Vagina (tissue), 2 donors: ENCODE data around the gene AHDC1. TPM values are rescaled to one million over a fixed set of nuclear protein-coding genes. Genes with fewer than 3 reads are reported as not detected.

Experiments used
- DNase-seq, 2 donors: peaks; one replicate each; pipeline ENCODE4 v3.0.0-alpha.2; 2017; ENCODE audit errors: extremely low spot score in 2 of 2
- H3K27ac ChIP-seq: fragments of 200-600 bp; sonication (generic); one replicate; pipeline ENCODE4 v1.5.1; 2019
- H3K27me3 ChIP-seq: fragments of 200-600 bp; sonication (generic); one replicate; pipeline ENCODE4 v1.5.1; 2019
- H3K36me3 ChIP-seq, 2 donors: fragments of 200-600 bp; sonication (generic); one replicate each; pipeline ENCODE4 v1.5.1; 2017 to 2019
- H3K4me1 ChIP-seq: fragments of 200-600 bp; sonication (generic); one replicate; pipeline ENCODE4 v1.5.1; 2019
- H3K4me3 ChIP-seq, 2 donors: fragments of 200-600 bp; sonication (generic); 1 replicate in 1 of 2; 2 replicates in 1 of 2; pipeline ENCODE4 v1.5.1; 2016 to 2019
- H3K9me3 ChIP-seq: fragments of 200-600 bp; sonication (generic); one replicate; pipeline ENCODE4 v1.5.1; 2019
- CTCF ChIP-seq, 3 experiments: fragments of 450-650 bp in 2 of 3; fragments of 200-600 bp in 1 of 3; sonication (generic) in 1 of 3; IDR thresholded peaks; one replicate each; pipeline ENCODE4 v1.5.1; 2017 to 2019; ENCODE audit warnings: antibody characterized with exemption in 3 of 3, mild to moderate bottlenecking in 2 of 3, moderate library complexity in 2 of 3
- POLR2A ChIP-seq, 2 donors: fragments of 450-650 bp; IDR thresholded peaks; one replicate each; pipeline ENCODE4 v1.6.1; 2017; ENCODE audit warnings: antibody characterized with exemption in 2 of 2, mild to moderate bottlenecking in 2 of 2, moderate library complexity in 2 of 2
- POLR2AphosphoS5 ChIP-seq, 2 donors: sonication (generic); formaldehyde crosslinking; IDR thresholded peaks; one replicate each; pipeline ENCODE4 v1.9.0; 2017; ENCODE audit warnings: antibody characterized with exemption in 2 of 2, mild to moderate bottlenecking in 2 of 2, low read depth in 1 of 2; ENCODE audit not compliant: insufficient read depth in 1 of 2
- intact Hi-C: fragments of 100-400 bp; cut with DNase I; formaldehyde crosslinking; loops from one replicate; pipeline ENCODE4 v1.15.1; 2023
- total RNA-seq: library from RNA; depleted of rRNA; stranded (reverse); fragments of >200 nt; gene quantifications from one replicate; pipeline ENCODE4 v1.2.3, GENCODE V29; 2016

AHDC1 gene
- total RNA-seq, 1 donor from 2014 or later, result 62.4 TPM

- Histone ChIP-seq H3K27me3 (no peaks in the 10 kb centered on the region), H3K4me1 (peaks cover 99% of the 10 kb centered on the region), H3K4me3 (peak overlapping the region; percentile 4 to 37), H3K9me3 (no peaks in the 10 kb centered on the region), H3K36me3 (no peaks in the 10 kb centered on the region), H3K27ac (peak overlapping the region; percentile 96)
- intact Hi-C loops, result no loop called here
- TF ChIP-seq POLR2A (IDR thresholded peaks at IDR 0.05), result peak in 1 of 2 donors; percentile 5
- no peak for TF ChIP-seq CTCF (IDR thresholded peaks at IDR 0.05)
- DNase-seq, result no peak
Measured at GRCh38 chr1:27561124-27561899, 42.6 kb downstream of the AHDC1 start.

GRCh38 chr1:27560268-27561123 is 43.4 kb downstream of the AHDC1 start:
- H3K9me3 ChIP-seq, result no peaks in the 10 kb centered on the region

GRCh38 chr1:27559466-27560030 is 44.4 kb downstream of the AHDC1 start:
- no peak overlapping the region for H3K4me3 ChIP-seq
- no peak for DNase-seq
- H3K4me1 ChIP-seq, result peaks cover 99% of the 10 kb centered on the region
- TF ChIP-seq CTCF (IDR thresholded peaks at IDR 0.05), result no peak
- no peak for TF ChIP-seq POLR2AphosphoS5 (IDR thresholded peaks at IDR 0.05; ENCODE audit: insufficient read depth in 1 of 2, low read depth in 1 of 2)
- TF ChIP-seq POLR2A (IDR thresholded peaks at IDR 0.05), result no peak
- peak overlapping the region; percentile 96 for H3K27ac ChIP-seq
- H3K9me3 ChIP-seq, result no peaks in the 10 kb centered on the region
- intact Hi-C loops, result no loop called here
- H3K27me3 ChIP-seq, result no peaks in the 10 kb centered on the region
- H3K36me3 ChIP-seq, result no peaks in the 10 kb centered on the region

More at GRCh38 chr1:27560268-27561123, 43.4 kb downstream of the AHDC1 start:
- DNase-seq, result no peak
- H3K4me3 ChIP-seq, result peak overlapping the region in 1 of 2 donors; percentile 14
- no peaks in the 10 kb centered on the region for H3K27me3 ChIP-seq
- TF ChIP-seq CTCF (IDR thresholded peaks at IDR 0.05) (no peak), POLR2A (IDR thresholded peaks at IDR 0.05) (no peak), POLR2AphosphoS5 (IDR thresholded peaks at IDR 0.05; ENCODE audit: insufficient read depth in 1 of 2, low read depth in 1 of 2) (no peak)
- peaks cover 99% of the 10 kb centered on the region for H3K4me1 ChIP-seq
- H3K36me3 ChIP-seq, result no peaks in the 10 kb centered on the region
- H3K27ac ChIP-seq, result peak overlapping the region; percentile 96
- intact Hi-C loops, result no loop called here

- intact Hi-C loops, result loop anchor here (2.0 kb wide), 1 partner anchor 47 kb away; the partner anchor contains the start of gene AHDC1
- Histone ChIP-seq H3K4me3 (no peak overlapping the region), H3K9me3 (no peaks in the 10 kb centered on the region), H3K27me3 (no peaks in the 10 kb centered on the region), H3K4me1 (peaks cover 90% of the 10 kb centered on the region), H3K36me3 (peaks cover 0 to 4% of the 10 kb centered on the region in 2 donors), H3K27ac (peak overlapping the region; percentile 96)
- TF ChIP-seq POLR2AphosphoS5 (IDR thresholded peaks at IDR 0.05; ENCODE audit: insufficient read depth in 1 of 2, low read depth in 1 of 2) (peak; percentile 5 to 8), CTCF (IDR thresholded peaks at IDR 0.05) (no peak)
- DNase-seq, result no peak
Measured at GRCh38 chr1:27557596-27558340, 46.2 kb downstream of the AHDC1 start.
